Sigmoid colon (tissue), 7 donors: Measurements from ENCODE around the gene TMUB2. TPM values are rescaled to one million over a fixed set of nuclear protein-coding genes. Genes with fewer than 3 reads are reported as not detected.

Experiments
- DNase-seq: peaks from one replicate; pipeline ENCODE4 v3.0.0-alpha.2; 2019
- H3K27ac ChIP-seq, 4 donors: fragments of 200-600 bp; sonication (generic); one replicate each; pipeline ENCODE4 v1.5.1; 2016 to 2019; ENCODE audit warnings: mild to moderate bottlenecking in 1 of 4
- H3K27me3 ChIP-seq, 3 donors: fragments of 200-600 bp; sonication (generic); one replicate each; pipeline ENCODE4 v1.5.1; 2019; ENCODE audit warnings: mild to moderate bottlenecking in 1 of 3
- H3K36me3 ChIP-seq, 4 donors: fragments of 200-600 bp; sonication (generic); one replicate each; pipeline ENCODE4 v1.5.1; 2016 to 2019
- H3K4me1 ChIP-seq, 4 donors: fragments of 200-600 bp; sonication (generic); one replicate each; pipeline ENCODE4 v1.5.1; 2017 to 2019
- H3K4me3 ChIP-seq, 4 donors: fragments of 200-600 bp; sonication (generic); one replicate each; pipeline ENCODE4 v1.5.1; 2017 to 2019; ENCODE audit warnings: mild to moderate bottlenecking in 2 of 4, moderate library complexity in 1 of 4
- H3K9me3 ChIP-seq, 4 donors: fragments of 200-600 bp in 3 of 4; sonication (generic) in 3 of 4; one replicate each; pipeline versions ENCODE4 v1.5.1 to v1.6.1; 2013 to 2019
- EP300 ChIP-seq, 4 donors: sonication (generic); formaldehyde crosslinking; IDR thresholded peaks; one replicate each; pipeline ENCODE4 v1.6.1; 2017; ENCODE audit warnings: antibody characterized with exemption in 4 of 4
- POLR2A ChIP-seq, 2 donors: fragments of 450-650 bp; IDR thresholded peaks; one replicate each; pipeline ENCODE4 v1.6.1; 2016; ENCODE audit warnings: antibody characterized with exemption in 2 of 2, mild to moderate bottlenecking in 2 of 2, moderate library complexity in 2 of 2
- POLR2AphosphoS5 ChIP-seq, 4 donors: sonication (generic); formaldehyde crosslinking; IDR thresholded peaks; one replicate each; pipeline ENCODE4 v1.6.1; 2017; ENCODE audit warnings: antibody characterized with exemption in 4 of 4
- WGBS, 2 donors: extraction: QIAGEN DNeasy Blood & Tissue Kit; methylation state at CpG; one replicate each; pipeline ENCODE4 v1.1.7; 2013; 5-methylcytosine and 5-hydroxymethylcytosine counted together
- intact Hi-C: fragments of 100-400 bp; cut with DNase I; formaldehyde crosslinking; loops from one replicate; pipeline ENCODE4 v1.15.1; 2023
- polyA plus RNA-seq, 3 donors: library from polyadenylated mRNA; stranded (reverse); fragments of 200-250 nt; gene quantifications; one replicate each; pipeline ENCODE4 v1.2.3, GENCODE V29; 2013
- total RNA-seq, 4 donors: library from RNA; depleted of rRNA; stranded (reverse); fragments of >200 nt; gene quantifications; one replicate each; pipeline ENCODE4 v1.1.0, GENCODE V29; 2016
- TF ChIP-seq, protein P1 (sequence below), 4 experiments: fragments of 450-650 bp in 3 of 4; fragments of 200-600 bp in 1 of 4; IDR thresholded peaks; one replicate each; pipeline ENCODE4 v1.5.1; 2016 to 2019; ENCODE audit warnings: antibody characterized with exemption in 4 of 4, mild to moderate bottlenecking in 3 of 4, moderate library complexity in 2 of 4
- donor health status: healthy with polysubstance abuse.
- donor health status: Bipolar disorder and iron deficiency.
- donor health status: healthy.

The TMUB2 gene
- total and polyA plus RNA-seq, 7 donors = 19.0 to 41.3 (median 28.8) TPM

DNA sequence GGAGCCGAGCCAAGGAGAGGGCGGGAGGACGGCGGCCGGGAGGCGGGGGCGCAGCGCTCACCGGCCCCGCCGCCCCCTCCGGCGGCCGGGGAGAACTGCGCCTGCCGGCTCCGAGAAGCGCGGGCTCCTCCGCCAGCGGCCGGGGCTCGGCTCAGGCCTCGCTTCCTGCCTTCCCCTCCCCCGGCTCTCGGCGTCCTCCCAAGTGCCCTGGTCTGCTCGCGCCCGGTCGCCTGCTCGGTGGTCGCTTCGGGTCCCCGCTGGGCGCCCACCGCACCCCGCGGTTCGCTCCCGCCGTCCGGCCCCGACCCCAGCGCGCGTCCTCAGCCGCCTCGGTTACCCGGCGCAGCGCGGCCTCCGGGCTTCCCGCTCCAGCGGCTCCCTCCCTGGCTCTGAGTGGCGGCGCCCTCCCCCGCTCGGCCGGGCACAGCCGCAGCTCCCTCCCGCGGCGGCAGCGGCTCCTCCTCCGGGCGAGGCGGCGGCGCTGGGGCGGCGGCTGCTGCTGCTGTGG is 32.4 kb downstream of the TMUB2 start:
- intact Hi-C loops = loop anchor here (5.0 to 10.0 kb wide), 2 partner anchors 77 to 286 kb away; partner anchors contain the start of genes GPATCH8 and HROB
- 0% methylated on average over 73 of the region's 73 CpGs for WGBS, 2 donors
- H3K27ac ChIP-seq = peak overlapping the region; percentile 99 to 100 (median 100)
- peaks cover 3 to 52% (median 38%) of the 10 kb centered on the region in 4 donors for H3K4me1 ChIP-seq
- peak overlapping the region; percentile 93 to 98 (median 96) for H3K4me3 ChIP-seq
- H3K9me3 ChIP-seq = no peaks in the 10 kb centered on the region
- H3K36me3 ChIP-seq = peaks cover 23 to 32% (median 27%) of the 10 kb centered on the region in 4 donors
- peak; percentile 82 for DNase-seq
- TF ChIP-seq POLR2AphosphoS5 (IDR thresholded peaks at IDR 0.05) (peak in 3 of 4 donors; percentile 2 to 13 (median 3)), EP300 (IDR thresholded peaks at IDR 0.05) (no peak), POLR2A (IDR thresholded peaks at IDR 0.05) (no peak)
- TF ChIP-seq, protein P1, sequence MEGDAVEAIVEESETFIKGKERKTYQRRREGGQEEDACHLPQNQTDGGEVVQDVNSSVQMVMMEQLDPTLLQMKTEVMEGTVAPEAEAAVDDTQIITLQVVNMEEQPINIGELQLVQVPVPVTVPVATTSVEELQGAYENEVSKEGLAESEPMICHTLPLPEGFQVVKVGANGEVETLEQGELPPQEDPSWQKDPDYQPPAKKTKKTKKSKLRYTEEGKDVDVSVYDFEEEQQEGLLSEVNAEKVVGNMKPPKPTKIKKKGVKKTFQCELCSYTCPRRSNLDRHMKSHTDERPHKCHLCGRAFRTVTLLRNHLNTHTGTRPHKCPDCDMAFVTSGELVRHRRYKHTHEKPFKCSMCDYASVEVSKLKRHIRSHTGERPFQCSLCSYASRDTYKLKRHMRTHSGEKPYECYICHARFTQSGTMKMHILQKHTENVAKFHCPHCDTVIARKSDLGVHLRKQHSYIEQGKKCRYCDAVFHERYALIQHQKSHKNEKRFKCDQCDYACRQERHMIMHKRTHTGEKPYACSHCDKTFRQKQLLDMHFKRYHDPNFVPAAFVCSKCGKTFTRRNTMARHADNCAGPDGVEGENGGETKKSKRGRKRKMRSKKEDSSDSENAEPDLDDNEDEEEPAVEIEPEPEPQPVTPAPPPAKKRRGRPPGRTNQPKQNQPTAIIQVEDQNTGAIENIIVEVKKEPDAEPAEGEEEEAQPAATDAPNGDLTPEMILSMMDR (IDR thresholded peaks at IDR 0.05) = peak in 2 of 4 experiments; percentile 17 to 57
- H3K27me3 ChIP-seq = no peaks in the 10 kb centered on the region

DNA sequence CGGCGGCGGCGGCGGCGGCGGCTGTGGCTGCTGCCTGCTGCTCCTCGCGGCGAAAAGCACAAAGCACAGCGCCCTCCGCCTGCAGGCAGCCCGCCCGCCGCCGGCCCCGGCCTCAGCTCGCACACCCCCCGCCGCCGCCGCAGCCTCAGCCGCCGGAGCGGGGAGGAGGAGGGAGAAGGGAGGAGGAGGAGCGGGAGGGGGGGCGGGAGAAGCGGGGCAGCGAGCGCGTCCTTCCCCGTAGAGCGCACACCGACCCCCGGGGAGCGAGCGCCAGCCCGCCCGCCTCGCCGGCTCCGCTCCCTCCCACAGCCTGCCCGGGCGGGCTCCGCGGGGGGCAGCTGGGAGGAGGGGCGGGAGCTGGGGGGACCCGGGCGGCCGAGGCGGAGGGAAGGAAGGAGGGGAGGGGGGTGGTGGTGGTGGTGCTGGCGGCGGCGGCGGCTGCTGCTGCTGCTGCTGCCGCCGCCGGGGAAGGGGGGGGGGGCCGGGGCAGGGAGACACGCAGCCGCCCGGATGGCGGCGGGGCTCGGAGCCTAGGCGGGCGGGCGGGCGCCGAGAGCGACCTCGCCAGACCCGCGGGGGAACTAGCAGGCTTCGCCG is 32.9 kb downstream of the TMUB2 start, which contains the start of gene UBTF:
Gene UBTF, minus strand, starts transcription at position 60 of the 597 bp plus-strand sequence. CDS start 1,446 bp downstream, outside the sequence.
- Histone ChIP-seq H3K27ac (peak within 1 kb of the TSS; percentile 99 to 100 (median 100)), H3K4me1 (peaks cover 3 to 52% (median 39%) of the 10 kb centered on the region in 4 donors), H3K9me3 (no peaks in the 10 kb centered on the region), H3K36me3 (peaks cover 18 to 27% (median 21%) of the 10 kb centered on the region in 4 donors), H3K27me3 (no peaks in the 10 kb centered on the region), H3K4me3 (peak within 1 kb of the TSS; percentile 93 to 98 (median 96))
- WGBS, 2 donors = 0 to 1% methylated on average over 76 of the region's 76 CpGs
- DNase-seq = peak; percentile 86
- TF ChIP-seq POLR2A (IDR thresholded peaks at IDR 0.05) = no peak
- peak in 2 of 4 donors; percentile 42 to 50 for TF ChIP-seq POLR2AphosphoS5 (IDR thresholded peaks at IDR 0.05)
- intact Hi-C loops = loop anchor here (5.0 to 10.0 kb wide), 2 partner anchors 77 to 285 kb away; partner anchors contain the start of genes GPATCH8 and HROB

DNA sequence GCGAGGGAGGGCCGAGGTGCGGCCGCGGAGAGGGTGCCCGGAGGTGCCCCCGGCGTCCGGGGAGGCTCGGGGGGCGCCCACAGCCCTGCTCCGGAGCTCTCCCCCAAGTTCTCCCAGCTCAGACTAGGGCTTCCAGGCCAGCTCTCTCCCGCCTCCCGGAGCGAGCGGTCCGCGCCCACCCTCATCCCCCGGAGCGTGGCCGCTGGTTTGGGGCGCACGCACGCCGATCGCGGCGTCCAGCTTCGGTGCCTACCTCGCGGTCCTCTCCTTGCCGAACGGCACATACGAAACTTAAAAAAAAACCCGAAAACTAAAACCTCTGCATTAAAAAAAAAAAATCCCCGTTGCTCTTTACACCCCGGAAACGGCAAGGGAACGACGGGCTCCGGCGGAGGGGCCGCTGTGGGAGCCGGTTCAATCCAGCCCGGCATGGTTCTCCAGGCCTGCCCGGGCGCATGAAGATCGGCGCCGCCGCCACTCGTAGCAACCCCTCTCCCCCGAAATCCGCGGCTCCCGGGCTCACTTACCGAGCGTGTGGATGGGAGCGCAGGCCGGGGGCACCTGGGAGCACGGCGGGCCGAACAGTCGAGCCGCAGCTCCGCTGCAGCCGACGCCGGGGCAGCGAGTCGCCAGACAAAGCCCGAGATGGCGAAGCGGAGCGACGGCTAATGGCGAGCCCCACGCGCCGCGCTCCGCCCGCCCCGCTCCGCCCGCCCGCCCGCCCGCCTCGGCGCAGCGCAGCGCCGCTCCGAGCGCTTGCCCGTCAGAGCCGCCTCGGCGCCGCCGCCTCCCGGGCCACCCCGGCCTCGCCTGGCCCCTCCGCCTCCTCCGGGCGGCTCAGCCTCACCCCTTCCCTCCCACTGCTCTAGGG is 33.7 kb downstream of the TMUB2 start:
- peak; percentile 77 for DNase-seq
- Histone ChIP-seq H3K36me3 (peaks cover 12 to 19% (median 14%) of the 10 kb centered on the region in 4 donors), H3K4me1 (peaks cover 3 to 50% (median 39%) of the 10 kb centered on the region in 4 donors), H3K9me3 (no peaks in the 10 kb centered on the region), H3K27ac (peak overlapping the region; percentile 99 to 100 (median 100)), H3K27me3 (no peaks in the 10 kb centered on the region), H3K4me3 (peak overlapping the region; percentile 93 to 98 (median 96))
- TF ChIP-seq POLR2AphosphoS5 (IDR thresholded peaks at IDR 0.05) (peak in 2 of 4 donors; percentile 16 to 36), EP300 (IDR thresholded peaks at IDR 0.05) (no peak)
- intact Hi-C loops = loop anchor here (1.0 kb wide), 1 partner anchor 104 kb away; the partner anchor contains the start of gene SLC25A39
- WGBS, 2 donors = 0 to 1% methylated on average over 108 of the region's 108 CpGs

DNA sequence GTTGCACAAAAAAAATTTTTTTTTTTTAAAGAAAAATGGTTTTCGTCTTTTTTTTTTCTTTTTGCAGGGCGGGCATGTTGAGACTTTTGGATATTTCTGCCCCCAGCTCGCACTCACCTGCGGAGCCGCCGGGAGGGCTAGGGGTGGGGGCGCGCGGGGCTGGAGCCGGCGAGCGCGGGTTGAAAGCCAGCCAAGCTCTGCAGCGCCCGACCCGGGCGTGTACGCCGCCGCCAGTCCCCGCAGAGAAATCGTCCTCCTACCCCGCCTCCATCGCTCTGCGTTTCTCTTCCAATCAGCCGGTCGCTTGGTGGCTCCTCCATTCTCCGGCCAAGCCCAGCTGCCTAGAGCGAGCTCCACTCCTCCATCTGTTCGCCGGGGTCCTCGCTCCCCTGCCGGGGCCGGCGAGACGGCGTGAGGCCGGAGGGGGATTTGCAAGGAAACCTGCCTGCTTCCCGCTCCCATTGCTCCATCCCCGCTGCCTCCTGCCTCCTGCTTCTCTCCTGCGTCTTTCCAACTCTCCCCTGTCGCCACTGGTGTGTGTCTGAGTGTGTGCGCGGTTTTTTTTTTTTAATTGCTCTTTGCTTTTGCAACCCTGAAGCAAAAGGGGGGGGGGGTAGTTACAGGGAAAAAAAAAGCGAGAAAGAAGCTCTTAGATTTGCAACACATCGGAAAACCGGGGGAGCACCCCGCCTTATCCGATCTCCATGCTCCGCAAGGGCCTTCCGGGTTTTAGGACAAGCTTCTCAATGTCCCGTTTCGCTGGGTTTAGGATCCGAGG is 34.5 kb downstream of the TMUB2 start:
- Histone ChIP-seq H3K4me3 (peak overlapping the region; percentile 93 to 98 (median 96)), H3K27me3 (no peaks in the 10 kb centered on the region), H3K4me1 (peaks cover 3 to 42% (median 39%) of the 10 kb centered on the region in 4 donors), H3K9me3 (no peaks in the 10 kb centered on the region), H3K36me3 (peaks cover 3 to 11% (median 6%) of the 10 kb centered on the region in 4 donors), H3K27ac (peak overlapping the region; percentile 99 to 100 (median 100))
- WGBS, 2 donors = 0 to 1% methylated on average over 54 of the region's 54 CpGs
- peak; percentile 90 for DNase-seq
- intact Hi-C loops = loop anchor here (1.0 kb wide), 1 partner anchor 103 kb away; the partner anchor contains the start of gene SLC25A39
- TF ChIP-seq, protein P1 (IDR thresholded peaks at IDR 0.05) = no peak
- TF ChIP-seq POLR2AphosphoS5 (IDR thresholded peaks at IDR 0.05) = peak; percentile 26 to 61 (median 45)

DNA sequence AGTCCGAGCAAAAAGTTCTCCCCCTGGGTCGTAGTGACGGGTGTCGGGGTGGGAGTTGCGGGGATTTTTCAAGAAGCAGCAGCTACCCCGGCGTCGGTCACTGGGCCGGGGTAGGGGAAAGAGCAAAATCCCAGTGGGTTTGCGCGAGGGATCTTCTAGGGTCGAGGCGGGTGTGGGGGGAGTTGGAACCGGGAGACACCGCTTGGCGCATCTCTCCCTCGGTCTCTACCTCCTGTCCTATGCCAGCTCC is 35.0 kb downstream of the TMUB2 start:
- Histone ChIP-seq H3K4me1 (peaks cover 3 to 37% (median 35%) of the 10 kb centered on the region in 4 donors), H3K27me3 (no peaks in the 10 kb centered on the region), H3K27ac (peak overlapping the region; percentile 99 to 100 (median 100)), H3K36me3 (peaks cover 0 to 7% (median 3%) of the 10 kb centered on the region in 4 donors), H3K9me3 (no peaks in the 10 kb centered on the region), H3K4me3 (peak overlapping the region; percentile 93 to 98 (median 96))
- no peak for DNase-seq
- no peak for TF ChIP-seq EP300 (IDR thresholded peaks at IDR 0.05)
- TF ChIP-seq POLR2AphosphoS5 (IDR thresholded peaks at IDR 0.05) = no peak
- no peak for TF ChIP-seq POLR2A (IDR thresholded peaks at IDR 0.05)
- TF ChIP-seq, protein P1 (IDR thresholded peaks at IDR 0.05) = no peak
- 1% methylated on average over 17 of the region's 17 CpGs for WGBS, 2 donors
- intact Hi-C loops = loop anchor here (1.0 to 2.0 kb wide), 2 partner anchors 87 to 103 kb away; partner anchors contain the start of genes RUNDC3A and SLC25A39
